NCI-H2171 (cell line): ENCODE measurements around the gene APPL2.

Experiments
- DNase-seq: peaks from one replicate; lab custom pipeline; 2025; lab: John Stamatoyannopoulos, UW

APPL2 gene, protein sequence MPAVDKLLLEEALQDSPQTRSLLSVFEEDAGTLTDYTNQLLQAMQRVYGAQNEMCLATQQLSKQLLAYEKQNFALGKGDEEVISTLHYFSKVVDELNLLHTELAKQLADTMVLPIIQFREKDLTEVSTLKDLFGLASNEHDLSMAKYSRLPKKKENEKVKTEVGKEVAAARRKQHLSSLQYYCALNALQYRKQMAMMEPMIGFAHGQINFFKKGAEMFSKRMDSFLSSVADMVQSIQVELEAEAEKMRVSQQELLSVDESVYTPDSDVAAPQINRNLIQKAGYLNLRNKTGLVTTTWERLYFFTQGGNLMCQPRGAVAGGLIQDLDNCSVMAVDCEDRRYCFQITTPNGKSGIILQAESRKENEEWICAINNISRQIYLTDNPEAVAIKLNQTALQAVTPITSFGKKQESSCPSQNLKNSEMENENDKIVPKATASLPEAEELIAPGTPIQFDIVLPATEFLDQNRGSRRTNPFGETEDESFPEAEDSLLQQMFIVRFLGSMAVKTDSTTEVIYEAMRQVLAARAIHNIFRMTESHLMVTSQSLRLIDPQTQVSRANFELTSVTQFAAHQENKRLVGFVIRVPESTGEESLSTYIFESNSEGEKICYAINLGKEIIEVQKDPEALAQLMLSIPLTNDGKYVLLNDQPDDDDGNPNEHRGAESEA

DNA sequence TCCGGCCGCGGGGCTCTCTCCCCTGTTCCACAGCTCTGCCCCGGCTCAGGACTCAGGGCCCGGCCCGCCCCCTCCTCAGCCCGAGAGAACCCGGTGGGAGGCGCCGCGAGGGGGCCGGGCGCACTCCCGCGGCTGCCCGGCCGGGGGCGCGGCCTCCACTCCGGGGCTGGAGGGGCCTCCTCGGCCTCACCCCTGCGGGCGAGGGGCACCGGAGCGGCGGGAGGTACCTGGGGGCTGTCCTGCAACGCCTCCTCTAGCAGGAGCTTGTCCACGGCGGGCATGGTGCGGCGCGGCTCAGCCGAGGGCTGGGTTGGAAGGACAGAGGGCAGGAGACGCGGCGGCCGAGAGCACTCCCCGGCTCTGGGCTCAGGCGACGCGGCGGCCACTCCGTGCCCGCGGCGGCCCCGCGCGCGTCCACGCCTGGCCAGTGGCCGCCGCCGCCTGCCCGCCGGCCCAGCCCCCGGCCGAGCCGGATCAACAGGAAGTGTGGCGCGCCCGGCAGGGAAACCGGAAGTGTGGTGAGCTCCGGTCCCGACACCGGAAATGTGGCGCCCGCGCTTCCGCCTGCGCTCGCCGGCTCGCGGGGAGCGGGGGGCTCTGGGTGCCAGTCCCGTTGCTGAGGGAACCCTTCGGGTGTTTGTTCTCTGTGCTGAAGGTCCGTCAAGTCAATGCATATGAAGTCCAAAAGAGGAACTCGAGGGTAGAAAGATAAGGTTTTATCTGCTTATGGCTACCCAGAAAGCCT, at the start of gene APPL2:
TSS of gene APPL2 (minus strand) at position 443 of the 745 bp plus-strand sequence. CDS start at position 281, 162 bp downstream.
- peak; percentile 82 for DNase-seq

DNA sequence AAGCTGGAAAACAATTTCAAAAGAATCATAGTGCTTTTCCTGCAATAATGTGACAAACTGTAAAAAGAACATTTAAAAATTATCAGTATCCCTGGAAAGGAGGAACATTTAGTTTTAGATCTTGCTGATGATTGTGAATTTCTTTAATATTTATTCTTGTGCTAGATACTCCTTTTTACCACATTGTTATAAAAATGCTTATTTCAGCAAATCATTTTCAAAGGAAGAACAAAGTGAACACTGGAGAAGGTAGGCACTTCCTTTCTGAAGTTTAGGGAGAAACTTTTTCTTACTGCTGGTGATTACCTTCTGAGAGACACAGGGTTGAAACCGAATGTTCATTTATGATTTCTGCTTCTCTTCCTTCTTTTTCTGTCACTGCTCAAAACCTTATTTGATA, 49.4 kb upstream of the APPL2 start:
- DNase-seq: no peak

DNA sequence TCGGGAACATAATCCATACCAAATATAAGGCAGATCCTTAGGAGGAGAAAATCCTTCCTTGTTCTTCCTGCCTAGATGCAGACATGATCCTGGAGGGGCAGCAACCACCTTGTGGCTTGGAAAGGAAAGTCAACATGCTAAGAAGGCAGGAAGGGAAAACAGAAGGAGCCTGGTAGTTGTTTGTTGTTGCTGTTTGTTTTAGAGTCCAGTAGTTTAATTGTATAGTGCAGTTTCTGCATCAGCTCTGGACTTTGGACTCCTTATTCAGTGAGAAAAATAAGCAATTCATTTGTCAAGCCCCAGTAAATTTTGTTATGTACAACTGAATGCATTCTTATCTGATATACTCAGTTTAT, 45.7 kb upstream of the APPL2 start:
- no peak for DNase-seq

DNA sequence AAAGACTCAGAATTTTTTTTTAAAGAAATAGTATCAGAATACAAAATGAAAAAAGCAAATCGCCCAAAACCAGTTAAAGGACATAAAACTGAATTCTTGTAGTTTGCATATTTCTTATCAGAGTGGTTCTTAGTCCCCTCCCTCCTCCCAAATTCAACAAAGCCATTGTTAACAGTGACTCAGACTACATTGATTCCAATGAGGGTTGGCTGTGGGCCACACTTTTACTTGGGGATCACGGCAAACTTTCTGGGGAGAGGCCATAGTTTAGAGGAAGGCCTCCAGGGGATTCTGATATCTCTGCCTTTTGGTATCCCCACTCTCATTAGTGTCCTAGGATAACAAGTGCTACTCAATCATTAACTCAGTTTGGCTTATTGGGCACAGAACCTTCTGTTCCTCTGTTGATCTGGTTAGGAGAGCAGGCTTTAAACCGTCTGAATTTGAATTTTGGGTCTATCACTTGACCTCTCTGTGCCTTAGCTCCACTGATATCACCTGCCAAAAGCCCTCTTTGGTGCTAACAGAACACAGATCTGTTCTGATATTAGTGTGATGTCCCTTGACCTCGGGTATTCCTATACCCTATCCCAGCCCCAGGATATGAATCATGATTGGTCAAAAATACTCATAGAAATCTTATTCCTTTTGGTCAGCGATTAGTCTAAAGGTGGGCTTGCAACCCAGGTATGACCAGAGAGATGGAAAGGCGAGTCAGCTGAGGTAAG, 45.2 kb upstream of the APPL2 start:
- no peak for DNase-seq

DNA sequence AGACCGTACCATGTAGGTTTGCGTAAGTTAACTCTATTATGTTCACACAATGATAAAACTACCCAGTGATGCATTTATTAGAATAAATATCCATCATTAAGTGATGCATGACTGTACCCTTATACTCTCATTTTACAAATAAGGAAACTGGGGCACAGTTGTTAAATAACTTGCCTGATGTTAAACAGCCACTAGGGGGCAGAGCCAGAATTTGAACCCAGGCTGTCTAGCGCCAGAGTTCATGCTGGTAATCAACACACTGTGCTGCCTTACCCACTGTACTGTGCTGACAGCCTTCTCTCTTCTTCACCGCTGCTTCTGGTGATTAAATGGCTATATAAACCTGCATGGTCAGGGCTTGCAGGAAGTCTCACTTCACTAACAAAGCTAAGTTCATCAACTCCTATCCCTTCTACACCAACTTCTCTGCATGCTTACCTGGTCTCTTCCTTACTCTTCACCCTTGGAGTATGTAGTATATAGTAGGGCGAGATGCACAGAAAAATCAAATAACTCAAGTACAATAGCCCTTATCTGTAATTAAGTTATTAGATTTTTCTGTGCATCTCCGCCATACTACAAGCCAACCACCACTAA, 43.6 kb upstream of the APPL2 start:
- DNase-seq: no peak

DNA sequence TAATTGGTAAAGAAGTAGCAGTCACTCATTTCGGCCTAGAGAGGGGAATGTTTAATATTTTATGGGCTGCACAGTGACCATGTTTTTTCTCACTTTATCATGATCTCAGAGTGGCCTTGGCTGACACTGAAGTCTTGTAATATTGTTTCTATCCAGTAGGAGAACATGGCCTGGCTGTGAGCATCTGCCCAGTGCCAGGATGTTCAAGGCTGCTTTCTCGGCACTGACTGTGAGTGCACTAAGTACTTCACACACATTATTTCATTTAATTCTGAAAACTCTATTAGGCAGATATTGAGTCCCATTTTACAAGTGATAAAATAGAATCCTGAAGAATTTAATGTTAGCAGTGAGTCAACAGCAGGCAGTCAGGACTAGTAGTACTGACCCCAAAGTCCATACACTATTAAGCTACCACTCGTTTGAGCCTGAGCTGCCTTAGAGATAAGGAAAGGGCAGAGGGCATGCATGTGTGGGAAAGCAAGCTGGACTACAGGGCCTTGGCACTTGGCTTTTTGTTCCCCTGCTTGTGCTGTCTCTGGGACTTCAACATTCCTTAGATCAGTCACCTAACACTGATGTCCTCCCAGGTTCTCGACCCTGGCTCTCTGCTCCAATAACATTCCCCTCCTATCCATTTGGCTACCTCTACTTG, 42.2 kb upstream of the APPL2 start:
- DNase-seq: no peak

DNA sequence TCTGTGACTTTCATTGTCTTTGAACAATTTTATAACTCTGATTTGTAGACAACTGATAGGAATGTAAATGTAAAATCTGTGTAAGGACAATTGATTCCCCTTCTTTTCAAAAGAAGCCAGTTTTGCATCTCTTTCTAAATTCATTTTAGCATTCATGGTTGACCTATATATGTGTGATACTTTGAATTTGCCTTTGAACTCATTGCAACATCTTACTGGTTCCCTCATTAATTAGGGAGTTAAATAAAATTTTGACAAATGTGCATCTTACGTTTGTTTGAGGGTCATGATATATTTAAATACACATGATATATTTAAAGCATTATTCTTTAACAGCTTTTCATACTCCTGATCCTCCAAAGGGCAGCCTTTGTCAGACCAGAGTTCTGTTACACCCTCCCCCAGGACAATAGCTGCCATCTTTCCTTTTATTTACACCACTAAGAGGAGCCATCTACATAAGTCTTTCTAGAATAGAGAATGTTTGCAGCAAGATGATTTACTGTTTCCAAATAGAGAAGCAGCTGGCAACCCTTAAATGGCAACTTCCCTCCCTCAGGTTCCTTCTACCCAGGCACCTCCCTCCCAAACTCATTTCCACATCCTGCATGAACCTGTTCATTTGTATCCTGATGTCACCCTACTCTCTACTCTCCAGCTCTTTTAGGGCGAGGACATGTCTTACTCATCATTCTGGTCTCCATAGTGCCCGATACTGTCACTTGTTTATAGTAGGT, 40.2 kb upstream of the APPL2 start:
- DNase-seq: no peak

DNA sequence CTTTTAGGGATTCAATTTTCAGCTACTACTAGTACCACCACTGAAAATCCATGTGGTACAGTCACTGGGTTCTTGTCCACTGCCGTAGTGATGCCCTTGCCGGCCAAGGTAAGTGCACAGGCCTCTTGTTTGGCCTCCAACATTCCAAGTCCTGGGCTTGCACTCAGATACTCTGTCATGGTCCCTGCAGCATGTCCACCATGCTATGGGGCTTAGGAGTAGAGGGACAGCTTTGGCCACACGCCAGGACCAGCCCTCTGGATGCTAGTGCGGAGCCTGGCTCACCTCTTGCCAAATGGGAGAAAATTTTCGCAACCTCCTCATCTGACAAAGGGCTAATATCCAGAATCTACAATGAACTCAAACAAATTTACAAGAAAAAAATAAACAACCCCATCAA, 38.6 kb upstream of the APPL2 start:
- DNase-seq: no peak

DNA sequence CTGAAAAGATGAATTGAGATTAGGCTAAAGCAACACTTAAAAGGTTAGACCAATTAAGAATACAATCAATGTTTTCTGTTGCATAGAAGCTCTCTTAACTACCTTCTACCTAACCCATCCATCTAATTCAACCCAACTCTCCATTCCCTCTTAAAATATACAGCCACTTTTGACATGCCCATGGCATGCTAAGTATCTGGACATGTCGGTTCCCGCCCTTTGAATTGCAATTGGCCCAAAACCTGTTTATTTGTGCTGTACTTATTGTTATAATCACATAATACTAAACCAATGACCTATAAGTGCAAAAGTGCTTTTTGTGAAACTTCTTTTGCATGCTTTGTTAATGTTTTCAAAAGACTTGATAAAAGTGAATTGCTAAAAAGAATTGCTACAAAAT, 37.6 kb upstream of the APPL2 start:
- DNase-seq: no peak

DNA sequence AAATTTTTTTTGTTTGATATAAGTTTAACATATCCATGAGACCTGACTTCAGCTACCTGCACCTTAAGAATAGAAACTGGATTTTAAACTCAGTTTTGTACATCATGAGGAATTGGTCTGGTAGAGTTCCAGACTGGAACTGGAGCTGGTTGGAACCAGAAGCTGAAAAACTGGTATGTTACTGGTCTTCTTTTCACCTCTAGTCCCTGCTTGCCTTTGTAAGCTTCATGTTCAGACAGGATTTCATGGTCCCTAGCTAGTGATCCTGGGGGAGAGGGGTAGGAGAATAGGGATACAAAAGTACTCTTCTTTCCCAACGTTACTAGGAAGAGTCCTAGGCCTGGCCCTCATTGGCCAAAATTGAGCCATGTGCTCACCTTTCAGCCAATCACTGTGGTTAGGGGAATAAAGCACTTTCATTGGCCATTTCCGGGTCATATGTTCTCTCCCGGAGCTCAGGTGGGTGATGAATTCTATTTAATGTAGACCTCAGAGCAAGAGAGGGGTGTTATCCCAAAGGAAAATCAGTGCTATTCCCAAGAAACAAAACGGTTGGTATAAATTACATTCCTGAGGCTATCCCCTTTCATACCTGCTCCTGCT, 36.9 kb upstream of the APPL2 start:
- no peak for DNase-seq

DNA sequence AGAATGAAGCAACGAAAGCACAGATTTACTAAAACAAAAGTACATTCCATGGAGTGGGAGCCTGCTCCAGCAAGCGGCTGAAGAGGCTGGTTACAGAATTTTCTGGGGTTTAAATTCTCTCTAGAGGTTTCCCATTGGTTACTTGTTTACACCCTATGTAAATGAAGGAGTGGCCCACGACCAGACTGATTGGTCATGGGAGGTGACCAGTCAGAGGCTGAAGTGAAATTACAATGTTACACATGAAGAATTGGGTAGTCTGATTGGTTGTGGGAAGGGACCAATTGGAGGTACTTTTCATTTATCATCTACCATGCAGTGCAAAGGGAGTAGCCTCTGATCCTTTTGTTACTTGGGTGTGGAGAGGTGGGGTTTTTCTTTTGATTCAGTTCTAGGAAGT, 36.2 kb upstream of the APPL2 start:
- DNase-seq: no peak

DNA sequence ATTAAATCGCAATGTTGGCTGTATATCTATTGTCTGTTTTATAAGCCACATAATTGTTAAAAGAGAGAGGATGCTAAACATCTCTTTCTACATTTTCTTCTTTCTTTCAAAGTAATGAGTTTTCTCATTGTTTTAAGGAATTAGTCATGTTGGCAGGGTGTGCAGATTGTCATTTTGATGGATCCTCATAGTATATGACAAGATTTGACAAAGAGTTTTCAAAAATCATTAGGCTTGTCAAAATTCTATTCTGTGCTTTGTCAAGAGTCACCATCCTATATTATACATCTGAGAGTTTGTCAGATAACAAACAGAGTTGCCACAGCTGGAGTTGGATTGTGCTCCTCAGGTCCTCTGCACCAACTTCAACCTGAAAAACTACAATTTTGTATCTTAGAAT, 35.4 kb upstream of the APPL2 start:
- no peak for DNase-seq

DNA sequence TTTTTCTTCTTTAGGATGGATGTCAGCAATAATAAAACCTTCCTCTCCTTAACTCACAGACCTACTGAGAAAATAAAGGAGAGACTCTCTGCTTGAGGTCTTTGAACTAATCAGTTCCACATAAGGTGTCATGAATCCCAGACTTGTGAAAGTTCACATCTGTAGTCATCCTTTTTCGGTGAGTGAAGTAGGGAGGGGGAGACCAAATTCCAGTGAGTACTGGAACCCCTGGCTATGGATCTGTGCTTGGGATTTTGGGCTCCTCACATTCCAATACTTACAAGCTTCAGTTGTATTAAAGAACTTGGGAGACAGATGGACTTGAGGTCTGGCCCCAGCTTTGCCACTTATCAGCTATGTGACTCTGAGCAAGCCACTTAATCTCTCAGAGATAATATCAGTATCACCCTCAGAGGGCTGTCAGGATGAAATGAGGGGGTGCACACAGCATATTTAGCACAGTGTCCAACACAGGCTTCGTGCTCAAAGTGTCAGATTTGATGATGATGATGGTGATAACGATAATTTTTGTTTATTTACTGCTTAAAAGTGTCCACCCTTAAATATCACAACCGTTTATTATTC, 34.8 kb upstream of the APPL2 start:
- DNase-seq: no peak

DNA sequence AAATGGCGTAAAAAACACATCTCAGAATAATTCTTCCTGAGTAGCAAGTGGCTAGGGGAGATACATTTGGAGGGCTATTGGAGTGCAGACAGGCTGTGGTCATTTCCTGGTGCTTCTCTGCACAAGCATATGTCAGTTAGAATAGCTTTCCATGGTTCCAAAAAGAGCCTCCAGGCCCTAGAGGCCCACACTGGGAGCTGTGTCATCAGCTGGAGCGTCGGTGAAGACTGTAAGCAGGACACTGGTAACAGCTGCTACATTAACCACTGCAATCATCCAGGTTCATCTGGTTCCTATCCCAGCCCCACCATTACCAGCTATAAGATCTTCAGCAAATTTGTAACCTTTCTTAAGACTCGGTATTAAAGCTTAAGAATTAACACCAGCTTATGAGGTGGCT, 31.7 kb upstream of the APPL2 start:
- DNase-seq: no peak

DNA sequence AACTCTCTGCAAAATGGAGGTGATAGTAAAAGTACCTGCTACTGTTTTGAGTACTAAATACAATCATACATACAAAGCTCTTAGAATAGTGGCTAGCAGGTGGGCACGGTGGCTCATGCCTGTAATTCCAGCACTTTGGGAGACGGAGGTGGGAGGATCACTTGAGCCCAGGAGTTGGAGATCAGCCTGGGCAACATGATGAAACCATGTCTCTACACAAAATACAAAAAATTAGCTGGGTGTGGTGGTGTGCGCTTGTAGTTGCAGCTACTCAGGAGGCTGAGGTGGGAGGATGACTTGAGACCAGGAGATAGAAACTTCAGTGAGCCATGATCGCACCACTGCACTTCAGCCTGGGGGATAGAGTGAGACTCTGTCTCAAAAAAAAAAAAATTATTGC, 28.8 kb upstream of the APPL2 start:
- DNase-seq: no peak

DNA sequence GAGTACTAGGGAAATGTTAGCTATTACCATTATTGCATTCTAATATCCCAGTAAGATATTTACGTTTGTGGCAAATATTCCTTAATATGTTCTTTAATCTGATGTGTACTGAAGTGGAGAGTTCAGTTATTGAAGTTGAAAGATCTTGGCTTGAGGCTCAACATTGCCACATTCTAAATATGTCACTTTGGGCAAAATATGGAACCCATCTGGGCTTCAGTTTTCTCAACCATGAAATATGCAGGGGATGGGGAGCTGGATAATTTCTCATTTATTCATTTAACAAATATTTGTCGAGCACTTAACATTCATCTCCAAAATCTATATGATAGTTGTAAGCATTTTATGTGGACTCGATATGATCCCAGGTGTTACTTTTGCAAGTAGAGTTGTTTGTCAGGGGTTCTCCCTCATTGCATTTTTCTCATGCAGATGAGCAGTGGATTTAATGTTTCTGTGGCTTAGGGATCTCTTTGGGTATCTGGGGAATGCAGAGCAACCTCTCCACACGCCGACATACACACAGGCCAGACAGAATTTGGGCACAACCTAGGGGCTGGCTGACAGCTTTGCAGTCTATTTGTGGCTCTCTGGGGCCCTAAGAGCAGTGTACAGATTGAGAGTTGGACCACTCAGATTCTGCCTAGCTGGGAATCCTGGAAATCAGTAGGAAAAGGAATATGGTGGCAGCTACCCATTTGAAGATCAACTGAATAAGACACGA, 26.6 kb upstream of the APPL2 start:
- no peak for DNase-seq

DNA sequence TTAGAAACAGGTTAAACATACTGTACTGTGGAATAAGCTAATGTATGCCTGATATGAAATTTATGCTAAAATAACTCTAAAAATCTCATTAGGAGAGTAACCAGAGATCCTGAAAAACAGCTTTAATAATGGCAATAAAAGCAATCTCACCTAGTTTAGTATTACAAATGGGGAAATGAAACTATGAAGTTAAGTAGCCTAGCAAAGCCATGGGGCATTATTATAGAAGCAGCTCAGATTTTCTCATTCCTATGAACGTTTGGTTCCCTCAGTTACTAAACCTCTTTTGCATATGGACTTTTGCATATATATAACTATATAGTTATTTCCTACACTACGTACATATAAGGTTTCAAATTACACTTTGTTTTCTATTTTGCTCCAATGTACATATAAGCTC, 25.0 kb upstream of the APPL2 start:
- no peak for DNase-seq

DNA sequence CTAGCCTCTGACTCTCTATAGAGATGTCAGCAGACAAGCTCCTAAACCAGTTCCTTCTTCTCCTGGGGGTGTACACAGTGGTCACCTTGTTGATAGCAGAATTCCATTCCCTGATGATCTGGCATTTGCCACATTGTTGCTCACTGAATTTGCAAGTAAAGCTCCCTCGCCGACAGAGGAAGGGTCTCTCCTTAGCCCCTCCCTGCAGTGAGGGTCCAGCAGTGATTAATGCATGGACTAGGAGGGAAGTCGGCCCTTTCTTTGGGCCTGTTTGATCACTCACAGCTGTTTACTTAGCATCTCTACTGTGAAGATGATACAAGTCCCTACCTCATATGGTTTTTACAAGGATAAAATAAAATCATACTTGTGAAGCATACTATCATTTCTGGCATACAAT, 23.3 kb upstream of the APPL2 start:
- DNase-seq: no peak

DNA sequence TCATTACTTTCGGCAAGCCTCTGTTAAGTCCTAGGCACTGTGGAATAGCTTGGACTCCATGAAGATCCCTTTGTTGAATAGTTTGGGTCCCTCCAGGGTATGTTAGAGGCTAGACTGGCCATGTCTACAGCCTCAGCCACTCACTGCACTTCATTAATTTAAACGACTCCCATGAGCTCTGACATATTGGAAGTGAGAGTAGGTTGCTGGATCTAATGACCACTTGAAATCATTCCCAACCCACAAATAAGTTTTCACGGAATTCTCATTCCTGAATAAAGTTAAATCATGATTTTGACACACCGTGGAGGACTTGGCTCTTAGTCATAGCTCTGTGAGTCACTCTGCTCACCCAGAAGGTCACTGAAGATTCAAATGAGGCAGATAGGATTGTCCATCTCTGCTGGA, 21.4 kb upstream of the APPL2 start:
- no peak for DNase-seq
